ENCODE data around the gene C2CD4D.

The C2CD4D gene

DNA sequence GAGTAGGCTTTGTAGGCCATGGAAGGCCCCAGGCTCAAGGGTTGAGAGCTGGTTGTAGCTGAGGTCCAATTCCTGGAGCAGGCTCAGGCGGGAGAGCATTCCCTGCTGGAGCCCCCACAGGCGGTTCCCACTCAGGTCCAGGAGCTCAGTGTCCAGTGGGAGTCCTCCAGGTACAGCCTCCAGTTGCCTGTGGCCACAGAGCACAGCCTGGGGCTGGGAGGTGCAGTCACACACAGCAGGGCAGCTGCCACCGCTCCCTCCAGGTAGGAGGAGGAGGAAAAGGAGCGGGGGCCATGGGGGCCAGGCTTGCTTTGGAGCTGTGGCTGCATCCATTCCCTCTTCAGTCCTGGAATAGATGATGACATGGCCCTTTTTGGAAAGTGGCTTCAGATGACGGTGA lies 37.2 kb downstream of the C2CD4D start:
- peaks cover 12% of the 10 kb centered on the region; the same call in 1 of the 2 replicates for H3K27me3 ChIP-seq (ENCODE audit: control insufficient read depth, insufficient read depth, low read length)

DNA sequence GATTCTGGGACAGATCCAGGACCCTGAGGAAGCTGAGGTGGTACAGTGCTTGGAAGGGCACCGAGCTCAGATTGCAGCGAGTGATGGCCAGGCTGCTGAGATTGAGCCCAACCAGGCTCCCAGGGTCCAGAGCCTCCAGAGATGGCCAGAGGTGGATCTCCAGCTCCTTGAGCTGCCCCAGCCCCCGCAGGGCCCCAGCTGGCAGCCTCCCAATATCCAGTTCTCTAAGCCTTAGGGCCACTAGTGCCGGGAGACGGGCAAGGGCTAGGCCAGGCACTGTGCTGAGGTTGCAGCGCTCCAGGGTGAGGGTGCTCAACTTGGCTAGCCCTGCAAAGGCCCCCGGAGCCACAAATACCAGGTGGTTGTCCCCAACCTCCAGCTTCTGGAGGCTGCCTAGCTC lies 37.8 kb downstream of the C2CD4D start:
- Histone ChIP-seq H3K4me1 (ENCODE audit: control insufficient read depth, insufficient read depth, low read length) (peaks cover 11% of the 10 kb centered on the region; the same call in 1 of the 2 replicates), H3K36me3 (ENCODE audit: control insufficient read depth, insufficient read depth, low read length) (no peaks in the 10 kb centered on the region), H3K9ac (ENCODE audit: low read length) (no peak overlapping the region), H3K27me3 (ENCODE audit: control insufficient read depth, insufficient read depth, low read length) (peaks cover 12% of the 10 kb centered on the region; the same call in 1 of the 2 replicates), H3K27ac (ENCODE audit: low read depth, low read length) (no peak overlapping the region), H3K9me3 (ENCODE audit: control insufficient read depth, insufficient read depth, low read depth, low read length) (no peaks in the 10 kb centered on the region), H3K4me3 (ENCODE audit: low read depth, low read length) (no peak overlapping the region)

More for the DNA sequence above, 37.2 kb downstream of the C2CD4D start:
- no peaks in the 10 kb centered on the region for H3K9me3 ChIP-seq (ENCODE audit: control insufficient read depth, insufficient read depth, low read depth, low read length)
- H3K27ac ChIP-seq (ENCODE audit: low read depth, low read length): no peak overlapping the region
- H3K4me3 ChIP-seq (ENCODE audit: low read depth, low read length): no peak overlapping the region
- H3K9ac ChIP-seq (ENCODE audit: low read length): no peak overlapping the region
- H3K4me1 ChIP-seq (ENCODE audit: control insufficient read depth, insufficient read depth, low read length): peaks cover 11% of the 10 kb centered on the region; the same call in 1 of the 2 replicates
- H3K36me3 ChIP-seq (ENCODE audit: control insufficient read depth, insufficient read depth, low read length): no peaks in the 10 kb centered on the region

DNA sequence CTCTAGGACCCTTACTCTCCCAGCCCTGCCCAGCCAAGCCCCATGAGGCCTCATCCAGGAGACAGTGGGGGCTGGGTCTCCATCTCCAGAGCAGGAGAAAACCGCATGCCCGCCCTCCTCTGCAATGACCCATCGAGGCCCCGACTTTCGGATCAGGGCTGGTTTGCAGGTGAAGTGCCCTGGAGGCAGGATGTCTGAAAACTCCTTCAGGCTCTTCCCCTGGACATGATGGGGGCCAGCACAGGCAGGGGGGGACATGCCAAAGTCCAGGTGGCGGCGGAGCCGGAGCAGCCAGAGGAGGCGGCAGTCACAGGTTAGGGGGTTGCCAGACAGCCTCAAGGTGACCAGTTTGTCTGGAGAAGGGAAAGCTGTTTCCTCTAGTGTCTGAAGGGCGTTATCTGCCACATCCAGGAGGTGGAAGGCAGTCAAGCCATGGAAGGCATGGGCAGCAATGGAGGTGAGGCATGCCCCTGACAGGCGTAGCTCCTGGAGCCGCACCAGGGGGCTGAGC lies 38.3 kb downstream of the C2CD4D start:
- Histone ChIP-seq H3K4me1 (ENCODE audit: control insufficient read depth, insufficient read depth, low read length) (peaks cover 11% of the 10 kb centered on the region; the same call in 1 of the 2 replicates), H3K4me3 (ENCODE audit: low read depth, low read length) (no peak overlapping the region), H3K9ac (ENCODE audit: low read length) (no peak overlapping the region), H3K9me3 (ENCODE audit: control insufficient read depth, insufficient read depth, low read depth, low read length) (no peaks in the 10 kb centered on the region), H3K27ac (ENCODE audit: low read depth, low read length) (no peak overlapping the region), H3K36me3 (ENCODE audit: control insufficient read depth, insufficient read depth, low read length) (no peaks in the 10 kb centered on the region), H3K27me3 (ENCODE audit: control insufficient read depth, insufficient read depth, low read length) (peaks cover 8% of the 10 kb centered on the region; the same call in 1 of the 2 replicates)

DNA sequence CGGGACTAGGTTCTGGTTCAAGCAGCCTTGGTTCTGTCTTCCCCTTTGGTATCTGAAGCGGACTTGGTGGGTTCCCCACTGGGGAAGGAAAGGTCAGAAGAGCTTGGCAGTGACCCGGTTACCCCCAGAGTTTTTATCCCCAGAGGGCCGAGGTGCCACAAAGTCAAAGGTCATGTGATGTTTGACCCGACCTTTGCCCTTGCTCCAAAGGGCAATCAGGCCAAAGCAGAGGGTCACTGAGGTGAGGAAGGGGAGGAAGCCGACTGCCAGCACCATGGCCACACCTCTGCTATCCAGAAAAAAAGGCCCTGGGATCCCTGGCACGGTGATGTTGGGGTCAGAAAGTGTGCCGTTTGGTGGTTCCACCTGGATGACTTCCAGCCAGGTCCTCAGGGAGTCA lies 38.8 kb downstream of the C2CD4D start:
- Histone ChIP-seq H3K4me3 (ENCODE audit: low read depth, low read length) (no peak overlapping the region), H3K36me3 (ENCODE audit: control insufficient read depth, insufficient read depth, low read length) (no peaks in the 10 kb centered on the region), H3K4me1 (ENCODE audit: control insufficient read depth, insufficient read depth, low read length) (peaks cover 11% of the 10 kb centered on the region; the same call in 1 of the 2 replicates), H3K9me3 (ENCODE audit: control insufficient read depth, insufficient read depth, low read depth, low read length) (no peaks in the 10 kb centered on the region), H3K27ac (ENCODE audit: low read depth, low read length) (no peak overlapping the region), H3K27me3 (ENCODE audit: control insufficient read depth, insufficient read depth, low read length) (peaks cover 6% of the 10 kb centered on the region; the same call in 1 of the 2 replicates), H3K9ac (ENCODE audit: low read length) (no peak overlapping the region)

DNA sequence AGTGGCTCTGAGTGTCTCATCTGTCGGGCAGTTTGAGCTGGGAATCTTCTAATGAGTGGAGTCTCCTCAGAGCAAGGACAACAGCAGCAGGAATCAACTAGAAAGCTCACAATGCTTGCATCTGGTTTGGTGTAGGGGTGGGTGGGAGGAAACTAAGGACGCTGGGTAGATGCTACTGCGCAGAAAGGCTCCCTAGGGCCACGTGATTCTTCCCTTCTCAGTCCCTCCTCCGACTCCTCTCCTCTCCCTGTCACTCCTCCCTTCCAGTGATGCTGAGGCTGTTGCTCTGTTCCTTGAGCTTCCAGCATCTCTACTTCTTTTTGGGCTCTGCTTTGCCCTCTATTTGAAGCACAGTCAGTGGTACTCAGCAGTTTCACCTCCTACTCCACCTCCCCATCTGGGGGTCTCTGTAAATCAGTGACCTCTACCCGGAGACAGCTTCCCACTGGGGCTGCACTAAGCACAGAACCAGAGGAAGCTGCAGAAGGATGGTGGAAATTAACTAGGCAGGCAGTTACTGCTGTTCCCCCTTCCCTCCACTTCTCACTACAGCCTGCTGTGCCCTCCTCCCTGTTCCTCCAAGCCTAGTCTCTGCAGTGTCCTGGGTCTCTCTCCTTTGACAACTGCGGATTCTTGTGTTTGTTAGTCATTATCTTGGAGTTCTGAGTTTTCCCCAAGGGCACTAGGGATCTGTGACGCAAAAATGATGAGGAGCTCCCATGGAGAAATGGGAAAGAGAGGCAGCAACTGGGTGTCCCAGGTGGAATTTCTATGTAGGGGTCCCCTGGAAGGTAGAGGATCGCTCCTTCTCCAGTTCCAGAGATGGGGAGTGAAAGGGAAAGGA lies 40.2 kb downstream of the C2CD4D start:
- Histone ChIP-seq H3K27me3 (ENCODE audit: control insufficient read depth, insufficient read depth, low read length) (peaks cover 6% of the 10 kb centered on the region; the same call in 1 of the 2 replicates), H3K9ac (ENCODE audit: low read length) (no peak overlapping the region), H3K9me3 (ENCODE audit: control insufficient read depth, insufficient read depth, low read depth, low read length) (no peaks in the 10 kb centered on the region), H3K36me3 (ENCODE audit: control insufficient read depth, insufficient read depth, low read length) (no peaks in the 10 kb centered on the region), H3K4me3 (ENCODE audit: low read depth, low read length) (no peak overlapping the region), H3K4me1 (ENCODE audit: control insufficient read depth, insufficient read depth, low read length) (peaks cover 11% of the 10 kb centered on the region; the same call in 1 of the 2 replicates), H3K27ac (ENCODE audit: low read depth, low read length) (no peak overlapping the region)

DNA sequence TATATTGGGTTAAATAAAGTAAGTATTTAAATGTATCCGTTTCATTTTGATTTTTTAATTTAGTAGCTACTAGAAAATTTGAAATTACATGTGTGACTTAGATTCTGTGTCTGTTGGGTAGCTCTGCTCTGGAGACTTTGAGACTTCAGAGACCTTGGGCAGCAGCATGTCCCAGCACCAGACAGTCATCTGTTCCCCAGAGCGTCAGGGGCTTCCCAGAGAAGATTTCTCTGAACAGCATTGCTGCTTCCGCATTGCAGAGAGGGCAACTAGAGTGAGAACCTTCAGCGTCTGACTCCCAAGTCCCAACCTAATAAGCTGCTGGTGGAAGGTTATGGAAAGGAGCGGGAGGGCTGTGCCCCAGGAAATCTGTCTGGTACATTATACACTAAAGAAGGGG lies 41.0 kb downstream of the C2CD4D start:
- Histone ChIP-seq H3K9me3 (ENCODE audit: control insufficient read depth, insufficient read depth, low read depth, low read length) (no peaks in the 10 kb centered on the region), H3K9ac (ENCODE audit: low read length) (no peak overlapping the region), H3K4me3 (ENCODE audit: low read depth, low read length) (no peak overlapping the region), H3K4me1 (ENCODE audit: control insufficient read depth, insufficient read depth, low read length) (peaks cover 11% of the 10 kb centered on the region; the same call in 1 of the 2 replicates), H3K27ac (ENCODE audit: low read depth, low read length) (no peak overlapping the region), H3K36me3 (ENCODE audit: control insufficient read depth, insufficient read depth, low read length) (no peaks in the 10 kb centered on the region), H3K27me3 (ENCODE audit: control insufficient read depth, insufficient read depth, low read length) (peaks cover 6% of the 10 kb centered on the region; the same call in 1 of the 2 replicates)

DNA sequence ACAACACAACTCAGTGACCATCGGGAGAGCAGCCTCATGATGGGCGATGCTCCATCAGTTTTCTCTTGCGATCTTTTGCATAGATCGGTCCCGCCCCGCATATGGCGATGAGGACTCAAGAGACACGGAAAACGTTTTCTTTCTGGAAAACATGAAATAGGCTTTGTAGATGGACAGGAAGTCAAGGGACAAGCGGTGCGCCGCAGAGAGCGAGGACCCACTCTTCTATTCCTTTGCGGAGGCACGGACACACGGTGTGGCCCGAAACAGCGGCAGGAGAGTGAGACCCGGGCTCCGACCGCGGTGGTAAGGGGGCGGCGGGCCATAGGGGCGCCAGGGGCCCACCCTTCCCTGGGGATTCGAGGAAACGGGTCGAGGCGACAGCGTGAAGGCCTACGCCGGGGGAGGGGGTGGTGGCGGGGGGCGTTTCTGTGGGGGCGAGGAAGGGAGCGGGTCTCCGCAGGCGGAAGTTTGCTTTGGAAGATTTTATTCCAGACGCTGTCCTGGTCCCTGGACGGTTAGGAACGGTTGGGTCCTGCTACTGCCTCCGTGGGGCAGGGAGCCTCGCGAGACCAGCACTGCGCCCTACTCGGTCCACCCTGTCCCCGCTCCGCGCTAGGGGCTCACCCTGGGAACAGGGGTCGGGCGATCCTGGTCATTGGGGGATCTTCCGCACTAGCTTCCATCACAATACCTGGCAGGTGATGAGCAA lies 48.5 kb downstream of the C2CD4D start:
- H3K36me3 ChIP-seq (ENCODE audit: control insufficient read depth, insufficient read depth, low read length): no peaks in the 10 kb centered on the region
- no peaks in the 10 kb centered on the region for H3K9me3 ChIP-seq (ENCODE audit: control insufficient read depth, insufficient read depth, low read depth, low read length)
- peaks cover 8% of the 10 kb centered on the region; the same call in 1 of the 2 replicates for H3K27me3 ChIP-seq (ENCODE audit: control insufficient read depth, insufficient read depth, low read length)
- H3K27ac ChIP-seq (ENCODE audit: low read depth, low read length): no peak overlapping the region
- peak overlapping the region; percentile 76 for H3K4me3 ChIP-seq (ENCODE audit: low read depth, low read length)
- no peaks in the 10 kb centered on the region for H3K4me1 ChIP-seq (ENCODE audit: control insufficient read depth, insufficient read depth, low read length)
- peak overlapping the region; percentile 50 for H3K9ac ChIP-seq (ENCODE audit: low read length)

DNA sequence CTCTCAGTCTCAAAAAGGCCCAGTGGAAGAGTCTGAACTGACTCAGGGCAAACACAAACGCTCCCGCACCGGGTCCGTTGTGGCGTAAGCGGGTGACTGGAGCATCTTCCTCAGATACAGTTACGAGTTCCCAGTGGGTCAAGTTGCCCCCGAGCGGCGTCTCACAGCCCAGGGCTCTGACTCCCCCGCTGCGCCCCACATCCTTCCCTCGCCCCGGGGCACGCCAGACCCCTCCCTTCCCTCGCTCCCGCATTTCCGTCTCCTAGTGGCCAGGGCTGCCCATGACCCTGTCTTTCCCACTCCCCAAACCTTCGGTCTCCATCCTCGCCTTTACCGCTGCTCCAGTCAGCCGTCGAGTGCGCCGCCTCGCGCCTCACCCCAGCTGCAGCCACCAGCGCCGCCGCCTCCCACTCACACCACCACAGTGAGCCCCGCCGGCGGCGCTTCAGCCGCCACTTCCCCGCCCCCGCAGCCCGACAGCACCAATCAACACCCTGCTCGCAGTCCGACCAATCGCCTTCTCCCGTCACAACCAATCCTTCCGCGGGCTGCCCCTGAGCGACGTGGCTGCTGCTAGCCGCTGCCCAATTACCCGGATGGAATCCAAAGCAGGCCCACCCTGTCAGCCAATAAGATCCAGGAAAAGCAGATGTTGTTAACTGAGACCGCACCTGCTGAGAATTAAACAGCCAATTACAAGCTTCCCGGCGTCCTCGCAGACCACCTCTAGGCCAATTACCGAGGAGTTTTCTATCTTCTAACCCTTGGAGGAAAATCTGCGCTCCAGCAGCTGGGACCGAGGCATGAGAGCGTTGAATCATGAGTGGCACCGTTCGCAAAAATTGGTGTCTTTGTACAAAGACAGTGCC lies 49.3 kb downstream of the C2CD4D start, which contains the start of gene TDRKH:
Gene TDRKH, minus strand, starts transcription at position 430 of the 869 bp plus-strand sequence. CDS start 7,478 bp downstream, outside the sequence.
- Histone ChIP-seq H3K27me3 (ENCODE audit: control insufficient read depth, insufficient read depth, low read length) (peaks cover 8% of the 10 kb centered on the region; the same call in 1 of the 2 replicates), H3K4me3 (ENCODE audit: low read depth, low read length) (peak within 1 kb of the TSS; percentile 77), H3K4me1 (ENCODE audit: control insufficient read depth, insufficient read depth, low read length) (no peaks in the 10 kb centered on the region), H3K36me3 (ENCODE audit: control insufficient read depth, insufficient read depth, low read length) (no peaks in the 10 kb centered on the region), H3K9me3 (ENCODE audit: control insufficient read depth, insufficient read depth, low read depth, low read length) (no peaks in the 10 kb centered on the region), H3K9ac (ENCODE audit: low read length) (peak within 1 kb of the TSS; percentile 50), H3K27ac (ENCODE audit: low read depth, low read length) (no peak within 1 kb of the TSS)
